ENCODE data around the gene SMIM45.
A peak's percentile ranks its signal among the peaks of the same experiment; 100 is the strongest.

SMIM45 gene

GRCh38 chr22:42000466-42000865 is 48.5 kb downstream of the SMIM45 start:
- POLR2A ChIA-PET, result interaction anchor here (0.7 kb wide), 1 partner anchor 224 kb away, joined by 4 read pairs; no protein-coding TSS in a partner anchor
- TF ChIP-seq ZBED1 (IDR thresholded peaks at IDR 0.05; ENCODE audit: borderline replicate concordance), result no peak
- no peak for TF ChIP-seq MYC (IDR thresholded peaks at IDR 0.05; ENCODE audit: insufficient read depth, insufficient read length, insufficient replicate concordance, low read length, severe bottlenecking)
- TF ChIP-seq CBFB (IDR thresholded peaks at IDR 0.05; ENCODE audit: low read depth), result no peak
- TF ChIP-seq HDAC6 (IDR thresholded peaks at IDR 0.05; ENCODE audit: unreplicated experiment), result no peak
- TF ChIP-seq CBX5 (IDR thresholded peaks at IDR 0.05; ENCODE audit: low read depth), result no peak
- TF ChIP-seq, protein P1, sequence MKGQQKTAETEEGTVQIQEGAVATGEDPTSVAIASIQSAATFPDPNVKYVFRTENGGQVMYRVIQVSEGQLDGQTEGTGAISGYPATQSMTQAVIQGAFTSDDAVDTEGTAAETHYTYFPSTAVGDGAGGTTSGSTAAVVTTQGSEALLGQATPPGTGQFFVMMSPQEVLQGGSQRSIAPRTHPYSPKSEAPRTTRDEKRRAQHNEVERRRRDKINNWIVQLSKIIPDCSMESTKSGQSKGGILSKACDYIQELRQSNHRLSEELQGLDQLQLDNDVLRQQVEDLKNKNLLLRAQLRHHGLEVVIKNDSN (IDR thresholded peaks at IDR 0.05; ENCODE audit: borderline replicate concordance, extremely low read length, insufficient read depth, low read depth, low read length), result no peak
- TF ChIP-seq, protein P2, sequence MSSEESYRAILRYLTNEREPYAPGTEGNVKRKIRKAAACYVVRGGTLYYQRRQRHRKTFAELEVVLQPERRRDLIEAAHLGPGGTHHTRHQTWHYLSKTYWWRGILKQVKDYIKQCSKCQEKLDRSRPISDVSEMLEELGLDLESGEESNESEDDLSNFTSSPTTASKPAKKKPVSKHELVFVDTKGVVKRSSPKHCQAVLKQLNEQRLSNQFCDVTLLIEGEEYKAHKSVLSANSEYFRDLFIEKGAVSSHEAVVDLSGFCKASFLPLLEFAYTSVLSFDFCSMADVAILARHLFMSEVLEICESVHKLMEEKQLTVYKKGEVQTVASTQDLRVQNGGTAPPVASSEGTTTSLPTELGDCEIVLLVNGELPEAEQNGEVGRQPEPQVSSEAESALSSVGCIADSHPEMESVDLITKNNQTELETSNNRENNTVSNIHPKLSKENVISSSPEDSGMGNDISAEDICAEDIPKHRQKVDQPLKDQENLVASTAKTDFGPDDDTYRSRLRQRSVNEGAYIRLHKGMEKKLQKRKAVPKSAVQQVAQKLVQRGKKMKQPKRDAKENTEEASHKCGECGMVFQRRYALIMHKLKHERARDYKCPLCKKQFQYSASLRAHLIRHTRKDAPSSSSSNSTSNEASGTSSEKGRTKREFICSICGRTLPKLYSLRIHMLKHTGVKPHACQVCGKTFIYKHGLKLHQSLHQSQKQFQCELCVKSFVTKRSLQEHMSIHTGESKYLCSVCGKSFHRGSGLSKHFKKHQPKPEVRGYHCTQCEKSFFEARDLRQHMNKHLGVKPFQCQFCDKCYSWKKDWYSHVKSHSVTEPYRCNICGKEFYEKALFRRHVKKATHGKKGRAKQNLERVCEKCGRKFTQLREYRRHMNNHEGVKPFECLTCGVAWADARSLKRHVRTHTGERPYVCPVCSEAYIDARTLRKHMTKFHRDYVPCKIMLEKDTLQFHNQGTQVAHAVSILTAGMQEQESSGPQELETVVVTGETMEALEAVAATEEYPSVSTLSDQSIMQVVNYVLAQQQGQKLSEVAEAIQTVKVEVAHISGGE (CRISPR knock-in tag; IDR thresholded peaks at IDR 0.05), result no peak
- no peak for TF ChIP-seq PAX8 (IDR thresholded peaks at IDR 0.05)
- no peak for TF ChIP-seq NRF1 (conservative IDR thresholded peaks at IDR 0.05; ENCODE audit: low read depth, low read length)
- TF ChIP-seq SREBF1 (IDR thresholded peaks at IDR 0.05; ENCODE audit: low read length), result no peak
- TF ChIP-seq ATF3 (IDR thresholded peaks at IDR 0.05; ENCODE audit: borderline replicate concordance, extremely low read depth, low read depth, low read length), result no peak
- TF ChIP-seq, protein P3, sequence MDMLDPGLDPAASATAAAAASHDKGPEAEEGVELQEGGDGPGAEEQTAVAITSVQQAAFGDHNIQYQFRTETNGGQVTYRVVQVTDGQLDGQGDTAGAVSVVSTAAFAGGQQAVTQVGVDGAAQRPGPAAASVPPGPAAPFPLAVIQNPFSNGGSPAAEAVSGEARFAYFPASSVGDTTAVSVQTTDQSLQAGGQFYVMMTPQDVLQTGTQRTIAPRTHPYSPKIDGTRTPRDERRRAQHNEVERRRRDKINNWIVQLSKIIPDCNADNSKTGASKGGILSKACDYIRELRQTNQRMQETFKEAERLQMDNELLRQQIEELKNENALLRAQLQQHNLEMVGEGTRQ (IDR thresholded peaks at IDR 0.05; ENCODE audit: borderline replicate concordance, low read depth, low read length), result no peak
- no peak for TF ChIP-seq STAT1 (conservative IDR thresholded peaks at IDR 0.05)
- no peak for TF ChIP-seq BCL11A (IDR thresholded peaks at IDR 0.05; ENCODE audit: low read depth, low read length)
- TF ChIP-seq LARP7 (IDR thresholded peaks at IDR 0.05), result no peak
- no peak for TF ChIP-seq RAD21 (IDR thresholded peaks at IDR 0.05; ENCODE audit: insufficient read depth, low read depth, low read length)
- no peak for TF ChIP-seq EZH2 (IDR thresholded peaks at IDR 0.05; ENCODE audit: borderline replicate concordance, control insufficient read depth, low read depth, low read length)

More at GRCh38 chr22:42000466-42000865, 48.5 kb downstream of the SMIM45 start:
- BruUV-seq (replicated peaks), result TSS peak; percentile 57
- Histone ChIP-seq H3K79me2 (ENCODE audit: control insufficient read depth, insufficient read depth, low read length) (peaks cover 5% of the 10 kb centered on the region), H3K27ac (ENCODE audit: control insufficient read depth, insufficient read depth) (no peak overlapping the region), H3K27me3 (replicated peaks in 1 of 2; ENCODE audit: control insufficient read depth in 2 of 2, insufficient read depth in 2 of 2, low read length in 1 of 2) (no peaks in the 10 kb centered on the region), H3K4me1 (ENCODE audit: control insufficient read depth, insufficient read depth, low read length) (peaks cover 20% of the 10 kb centered on the region), H3K9ac (ENCODE audit: control insufficient read depth, insufficient read depth, low read length) (no peak overlapping the region), H4K20me1 (ENCODE audit: control insufficient read depth, insufficient read depth) (no peaks in the 10 kb centered on the region), H2AFZ (ENCODE audit: control insufficient read depth, low read depth, low read length) (no peak overlapping the region), H3K36me3 (ENCODE audit: control insufficient read depth in 2 of 2, insufficient read depth in 2 of 2, low read length in 1 of 2) (no peaks in the 10 kb centered on the region), H3K4me2 (ENCODE audit: control insufficient read depth, insufficient read depth) (no peak overlapping the region; the same call in 1 of the 2 replicates), H3K9me3 (replicated peaks; ENCODE audit: control insufficient read depth, insufficient read depth, low read length) (no peaks in the 10 kb centered on the region; the same call in 1 of the 3 replicates), H3K4me3 (no peak overlapping the region)
- intact Hi-C loops (cut with micrococcal nuclease; ENCODE audit: unreplicated experiment), result no loop called here
- 97% methylated on average over 8 of the region's 8 CpGs for WGBS (ENCODE audit: insufficient coverage, insufficient replicate concordance, low lambda C conversion rate, missing lambda C conversion rate)
- ChIA-PET RAD21 (ENCODE audit: unreplicated experiment) (interaction anchor here (0.7 kb wide), 1 partner anchor 54 kb away, joined by 3 read pairs; the partner anchor contains the start of gene CENPM), SMC1A (ENCODE audit: uncharacterized antibody, unreplicated experiment) (no interaction called here), CTCF (interaction anchor here (1.4 kb wide), 1 partner anchor 435 kb away, joined by 3 read pairs; no protein-coding TSS in a partner anchor)
- in situ Hi-C loops (cut with MboI), result no loop called here
- DNase-seq (ENCODE audit: low read depth, low spot score), result no peak
- no peak for ATAC-seq
- FAIRE-seq, result no peak
